RWPE2 (cell line): ENCODE results near the gene ITPR3.

Experiments
- ATAC-seq: fragments of 200-7000 bp; cut with Tn5 transposase; 3 replicates; pipeline ENCODE4 v1.9.1; 2021; ENCODE audit warnings: low read depth
- DNase-seq: peaks from one replicate; pipeline ENCODE4 v3.0.0-alpha.2; 2020; ENCODE audit warnings: low spot score
- H3K27ac ChIP-seq: fragments of 450-650 bp; 2 replicates; pipeline ENCODE4 v1.5.1; 2017; ENCODE audit warnings: mild to moderate bottlenecking; ENCODE audit not compliant: poor library complexity, severe bottlenecking
- H3K27me3 ChIP-seq: fragments of 250-450 bp; sonication (Bioruptor Pico); 2 replicates; pipeline ENCODE4 v1.5.1; 2021; ENCODE audit warnings: mild to moderate bottlenecking, moderate library complexity; ENCODE audit not compliant: insufficient read depth, poor library complexity, severe bottlenecking
- H3K36me3 ChIP-seq: fragments of 250-450 bp; sonication (Bioruptor Pico); 2 replicates; pipeline ENCODE4 v1.5.1; 2020; ENCODE audit warnings: low read depth, mild to moderate bottlenecking, moderate library complexity
- H3K4me1 ChIP-seq: fragments of 250-450 bp; sonication (Bioruptor Pico); 2 replicates; pipeline ENCODE4 v1.5.1; 2021; ENCODE audit warnings: mild to moderate bottlenecking, moderate library complexity; ENCODE audit not compliant: insufficient read depth, poor library complexity, severe bottlenecking
- H3K4me3 ChIP-seq: fragments of 250-450 bp; sonication (Bioruptor Pico); 2 replicates; pipeline ENCODE4 v1.5.1; 2021; ENCODE audit warnings: mild to moderate bottlenecking, moderate library complexity; ENCODE audit not compliant: severe bottlenecking
- H3K9me3 ChIP-seq: fragments of 250-450 bp; sonication (Bioruptor Pico); 2 replicates; pipeline ENCODE4 v1.5.1; 2021; ENCODE audit warnings: mild to moderate bottlenecking, moderate library complexity; ENCODE audit not compliant: severe bottlenecking
- TF ChIP-seq, protein P1 (sequence below): fragments of 450-650 bp; IDR thresholded peaks from one replicate; pipeline ENCODE4 v1.5.1; 2017; ENCODE audit warnings: mild to moderate bottlenecking, moderate library complexity; ENCODE audit not compliant: poor library complexity, severe bottlenecking

ITPR3 gene

DNA sequence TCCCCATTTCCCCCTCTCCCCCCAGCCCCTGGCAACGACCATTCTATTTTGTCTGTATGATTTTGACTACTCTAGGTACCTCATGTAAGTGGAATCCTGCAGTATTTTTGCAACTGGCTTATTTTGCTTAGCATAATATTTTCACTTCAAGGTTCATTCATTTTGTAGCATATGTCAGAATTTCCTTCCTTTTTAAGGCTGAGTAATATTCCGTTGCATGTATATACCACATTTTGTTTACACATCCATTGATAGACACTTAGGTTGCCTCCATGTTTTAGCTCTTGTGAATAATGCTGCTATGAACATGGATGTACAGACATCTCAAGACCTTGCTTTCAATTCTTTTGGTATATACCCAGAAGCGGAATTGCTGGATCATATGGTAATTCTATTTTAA, 91.8 kb downstream of the ITPR3 start:
- Histone ChIP-seq H3K36me3 (peaks cover 29% of the 10 kb centered on the region), H3K27ac (no peak overlapping the region), H3K9me3 (no peaks in the 10 kb centered on the region), H3K4me3 (no peak overlapping the region), H3K4me1 (peaks cover 15% of the 10 kb centered on the region), H3K27me3 (no peaks in the 10 kb centered on the region)
- no peak for DNase-seq
- ATAC-seq: no peak
- TF ChIP-seq, protein P1, sequence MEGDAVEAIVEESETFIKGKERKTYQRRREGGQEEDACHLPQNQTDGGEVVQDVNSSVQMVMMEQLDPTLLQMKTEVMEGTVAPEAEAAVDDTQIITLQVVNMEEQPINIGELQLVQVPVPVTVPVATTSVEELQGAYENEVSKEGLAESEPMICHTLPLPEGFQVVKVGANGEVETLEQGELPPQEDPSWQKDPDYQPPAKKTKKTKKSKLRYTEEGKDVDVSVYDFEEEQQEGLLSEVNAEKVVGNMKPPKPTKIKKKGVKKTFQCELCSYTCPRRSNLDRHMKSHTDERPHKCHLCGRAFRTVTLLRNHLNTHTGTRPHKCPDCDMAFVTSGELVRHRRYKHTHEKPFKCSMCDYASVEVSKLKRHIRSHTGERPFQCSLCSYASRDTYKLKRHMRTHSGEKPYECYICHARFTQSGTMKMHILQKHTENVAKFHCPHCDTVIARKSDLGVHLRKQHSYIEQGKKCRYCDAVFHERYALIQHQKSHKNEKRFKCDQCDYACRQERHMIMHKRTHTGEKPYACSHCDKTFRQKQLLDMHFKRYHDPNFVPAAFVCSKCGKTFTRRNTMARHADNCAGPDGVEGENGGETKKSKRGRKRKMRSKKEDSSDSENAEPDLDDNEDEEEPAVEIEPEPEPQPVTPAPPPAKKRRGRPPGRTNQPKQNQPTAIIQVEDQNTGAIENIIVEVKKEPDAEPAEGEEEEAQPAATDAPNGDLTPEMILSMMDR: no peak

DNA sequence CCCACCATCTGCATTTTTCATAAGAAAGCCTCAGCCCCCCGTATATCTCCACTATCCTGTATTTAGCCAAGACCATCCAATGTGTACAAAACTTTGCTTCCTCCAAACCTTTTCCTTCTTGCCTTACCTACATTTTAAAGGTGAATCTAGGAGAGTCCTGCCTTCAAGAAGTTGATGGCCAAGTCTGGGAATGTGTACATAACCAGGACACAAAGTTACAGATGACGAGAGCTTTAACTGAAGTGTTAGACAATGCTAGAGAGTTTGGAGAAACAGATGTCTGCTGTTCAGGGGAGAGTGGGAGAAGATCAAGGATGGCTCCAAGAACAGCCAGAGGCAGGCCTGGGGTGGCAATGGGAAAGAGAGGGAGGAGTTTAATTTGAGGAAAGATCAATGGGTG, 92.7 kb downstream of the ITPR3 start:
- Histone ChIP-seq H3K4me1 (peaks cover 22% of the 10 kb centered on the region), H3K27me3 (no peaks in the 10 kb centered on the region), H3K4me3 (no peak overlapping the region), H3K9me3 (no peaks in the 10 kb centered on the region), H3K27ac (no peak overlapping the region), H3K36me3 (peaks cover 20% of the 10 kb centered on the region)
- TF ChIP-seq, protein P1: no peak
- no peak for DNase-seq
- ATAC-seq: no peak

GRCh38 chr6:33714385-33715040, 93.4 kb downstream of the ITPR3 start:
- no peaks in the 10 kb centered on the region for H3K9me3 ChIP-seq
- H3K27ac ChIP-seq: no peak overlapping the region
- H3K4me3 ChIP-seq: no peak overlapping the region
- H3K27me3 ChIP-seq: no peaks in the 10 kb centered on the region
- peaks cover 13% of the 10 kb centered on the region for H3K36me3 ChIP-seq
- TF ChIP-seq, protein P1: no peak
- peaks cover 23% of the 10 kb centered on the region for H3K4me1 ChIP-seq
- DNase-seq (no peak), ATAC-seq (no peak)

GRCh38 chr6:33716379-33716778, 95.3 kb downstream of the ITPR3 start:
- no peak for ATAC-seq
- H3K4me1 ChIP-seq: peaks cover 20% of the 10 kb centered on the region
- H3K9me3 ChIP-seq: no peaks in the 10 kb centered on the region
- H3K27ac ChIP-seq: no peak overlapping the region
- no peak for DNase-seq
- no peaks in the 10 kb centered on the region for H3K36me3 ChIP-seq
- H3K4me3 ChIP-seq: no peak overlapping the region
- TF ChIP-seq, protein P1: no peak
- H3K27me3 ChIP-seq: no peaks in the 10 kb centered on the region

- Histone ChIP-seq H3K4me1 (peaks cover 20% of the 10 kb centered on the region), H3K4me3 (no peak overlapping the region), H3K36me3 (no peaks in the 10 kb centered on the region), H3K9me3 (no peaks in the 10 kb centered on the region), H3K27me3 (no peaks in the 10 kb centered on the region), H3K27ac (no peak overlapping the region)
- DNase-seq (no peak), ATAC-seq (peak; percentile 72)
- TF ChIP-seq, protein P1: no peak
Observed at GRCh38 chr6:33716890-33717632, 95.9 kb downstream of the ITPR3 start.
